NCI-H524 treated with DMSO at 0.1 percent for 48 hours (cell line): ENCODE results near the gene EPB41L4B.

Experiments
- DNase-seq: peaks from one replicate; lab custom pipeline; 2025; lab: John Stamatoyannopoulos, UW

EPB41L4B gene

GRCh38 chr9:109199676-109200075 lies 121.2 kb downstream of the EPB41L4B start:
- no peak for DNase-seq

DNA sequence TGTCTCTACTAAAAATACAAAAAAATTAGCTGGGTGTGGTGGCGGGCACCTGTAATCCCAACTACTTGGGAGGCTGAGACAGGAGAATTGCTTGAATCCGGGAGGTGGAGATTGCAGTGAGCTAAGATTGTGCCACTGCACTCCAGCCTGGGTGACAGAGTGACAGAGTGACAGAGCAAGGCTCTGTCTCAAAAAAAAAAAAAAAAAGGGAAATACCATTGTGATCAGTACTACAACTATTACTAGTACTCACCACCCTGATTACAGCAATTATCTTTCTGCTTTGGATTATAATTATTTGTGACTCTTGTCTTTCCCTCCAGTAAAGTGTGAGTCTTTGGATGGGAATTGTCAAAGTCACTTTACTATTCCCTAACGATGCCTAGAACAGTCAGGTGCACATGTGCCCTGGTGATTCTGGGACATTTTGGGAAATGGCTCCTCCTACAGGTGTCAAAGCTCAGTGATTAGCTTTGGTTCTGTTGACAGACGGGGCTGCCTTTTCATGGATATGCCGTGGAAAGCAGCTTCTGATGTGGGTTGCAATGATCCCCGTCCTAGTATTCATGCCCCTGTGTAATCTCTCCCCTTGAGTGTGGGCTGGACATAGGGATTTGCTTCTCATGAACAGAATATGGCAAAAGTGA lies 122.0 kb downstream of the EPB41L4B start:
- DNase-seq, result no peak

DNA sequence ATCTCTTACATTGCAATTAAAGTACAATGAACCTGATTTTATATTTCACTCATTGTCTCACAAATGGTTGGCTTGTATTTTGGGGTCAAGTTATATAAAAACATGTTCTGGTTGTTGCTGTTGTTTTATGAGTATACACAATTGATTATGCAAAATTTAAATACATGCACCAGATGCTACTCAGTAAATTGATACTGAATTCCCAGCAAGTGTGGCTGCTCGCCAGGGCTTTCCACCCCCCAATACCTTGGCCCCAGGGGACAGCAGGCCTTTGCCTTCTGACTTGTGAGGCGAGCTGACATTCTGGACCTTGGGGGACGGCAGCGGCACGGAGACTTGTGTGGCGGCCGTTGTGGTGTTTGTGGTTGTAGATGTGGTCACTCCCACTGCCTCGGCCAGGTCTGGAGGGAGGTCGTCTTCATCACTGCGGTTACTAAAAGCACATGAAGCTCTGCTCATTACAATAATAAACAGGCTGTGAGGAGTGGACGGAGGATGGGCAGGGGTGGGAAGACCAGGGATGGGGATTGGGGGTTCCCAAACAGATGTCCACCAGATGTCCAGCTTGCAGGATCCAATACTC lies 126.8 kb downstream of the EPB41L4B start:
- DNase-seq, result peak; percentile 75

- peak; percentile 58 for DNase-seq
Measured at GRCh38 chr9:109192732-109193361, 128.0 kb downstream of the EPB41L4B start.

DNA sequence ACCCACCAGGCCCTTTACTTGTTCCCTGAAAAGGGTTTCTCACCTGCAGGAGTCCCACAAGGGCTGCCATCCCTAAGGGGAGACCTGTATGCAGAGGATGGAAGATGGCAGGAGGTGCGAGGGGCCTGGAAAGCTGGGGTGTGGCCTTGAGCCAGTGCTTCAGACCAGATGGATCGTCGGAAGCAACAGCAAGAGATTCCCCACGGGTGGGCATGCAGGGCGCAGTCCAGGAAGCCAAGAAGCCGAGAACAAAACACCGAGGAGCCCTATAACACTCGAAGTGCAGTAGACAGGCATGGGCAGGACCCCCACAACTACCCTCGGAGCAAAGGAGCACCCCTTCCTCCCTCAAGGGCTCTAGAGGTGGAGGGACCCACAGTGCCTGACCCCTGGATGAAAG lies 129.1 kb downstream of the EPB41L4B start:
- no peak for DNase-seq

GRCh38 chr9:109190151-109190550 lies 130.7 kb downstream of the EPB41L4B start:
- no peak for DNase-seq

GRCh38 chr9:109186857-109187520 lies 133.9 kb downstream of the EPB41L4B start:
- DNase-seq, result no peak

- DNase-seq, result peak; percentile 94
Measured at GRCh38 chr9:109182940-109183798, 137.7 kb downstream of the EPB41L4B start.

DNA sequence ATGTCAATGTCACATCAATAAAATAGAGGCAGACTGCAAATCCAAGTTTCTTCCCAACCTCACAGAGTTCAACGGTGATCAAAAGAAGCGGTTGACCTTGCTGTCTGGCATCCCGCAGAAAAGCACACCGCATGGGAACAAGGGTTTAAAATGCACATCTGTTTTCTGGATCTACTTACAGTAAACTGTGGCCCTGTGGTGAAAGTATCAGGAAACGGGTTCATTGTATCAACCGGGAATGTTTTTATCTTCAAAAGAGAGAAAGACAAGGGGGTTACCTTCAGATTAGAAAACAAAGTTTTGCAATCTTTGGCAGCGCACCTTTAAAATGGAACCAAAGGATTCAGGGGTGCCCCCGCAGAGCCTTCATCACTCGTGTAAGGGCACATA lies 138.3 kb downstream of the EPB41L4B start:
- no peak for DNase-seq

- no peak for DNase-seq
Measured at GRCh38 chr9:109181284-109181683, 139.6 kb downstream of the EPB41L4B start.

DNA sequence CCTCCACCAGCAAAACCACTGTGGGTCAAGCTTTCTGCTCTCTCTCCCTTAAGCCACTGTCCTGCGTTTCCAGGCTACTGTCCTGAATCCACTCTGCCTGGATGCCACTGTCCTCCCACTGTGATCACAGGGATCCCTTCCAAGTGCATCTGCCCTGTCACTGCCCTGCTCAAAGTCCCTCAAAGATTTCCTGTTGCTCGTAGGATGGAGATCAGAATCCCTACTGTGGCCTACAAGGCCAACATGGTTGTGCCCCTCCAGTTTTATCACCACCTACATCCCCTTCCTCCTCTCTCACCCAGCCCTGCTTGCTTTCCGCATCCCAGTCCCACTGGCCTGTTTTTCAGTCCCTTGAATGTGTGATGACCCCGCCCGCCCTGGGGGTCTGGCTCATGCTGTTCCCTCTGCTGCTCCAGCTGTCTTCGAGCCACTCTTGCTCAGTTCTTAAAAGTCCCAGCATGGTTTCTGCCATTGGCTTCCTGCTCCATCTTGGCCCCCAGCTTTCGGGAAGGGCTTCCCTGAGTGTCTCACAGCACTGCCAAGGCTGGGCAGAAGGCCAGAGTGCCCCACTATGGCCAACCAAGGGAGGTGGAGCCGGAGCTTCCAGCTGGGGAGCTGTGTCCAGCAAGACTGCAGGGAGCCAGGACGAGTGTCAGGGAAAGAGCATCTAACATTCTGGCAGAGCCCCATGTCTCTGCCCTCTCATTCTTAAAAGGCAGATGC lies 140.9 kb downstream of the EPB41L4B start:
- no peak for DNase-seq

DNA sequence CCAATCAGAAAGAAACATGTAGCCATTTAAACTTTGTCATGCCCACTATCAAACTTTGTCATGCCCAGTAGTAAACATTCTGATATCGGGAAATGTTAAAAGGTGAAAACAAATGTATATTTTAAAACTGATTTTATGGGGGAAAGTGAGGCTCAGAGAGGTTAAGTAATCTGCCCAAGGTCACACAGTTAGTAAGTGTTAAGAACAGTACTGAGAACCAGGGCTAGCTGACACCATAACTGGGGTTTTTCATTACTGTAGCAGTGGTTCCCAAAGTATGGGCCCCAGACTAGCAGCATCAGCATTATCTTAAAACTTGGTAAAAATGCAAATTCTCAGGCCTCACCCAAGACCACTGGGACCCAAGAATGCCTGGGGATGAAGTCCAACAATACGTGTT lies 143.9 kb downstream of the EPB41L4B start:
- DNase-seq, result no peak

DNA sequence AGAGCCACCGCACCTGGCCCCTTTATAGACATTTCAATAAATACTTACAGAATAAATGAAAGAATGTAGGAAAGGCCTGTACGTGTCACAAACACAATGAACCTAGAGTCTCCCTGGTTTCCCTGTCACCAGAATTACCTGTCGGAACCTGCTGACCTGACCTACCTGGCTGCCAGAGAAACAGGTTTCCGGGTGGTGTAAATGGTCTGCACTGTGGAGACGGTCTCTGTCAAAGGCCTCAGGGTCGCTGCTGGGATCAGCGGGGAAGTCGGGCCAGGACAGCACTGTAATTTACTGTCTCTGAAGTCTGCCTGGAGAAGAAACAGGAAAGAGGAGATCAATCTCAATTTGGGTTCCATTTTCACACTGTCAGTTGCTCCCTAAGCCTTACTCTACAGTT lies 144.5 kb downstream of the EPB41L4B start:
- no peak for DNase-seq

GRCh38 chr9:109172935-109173334 lies 147.9 kb downstream of the EPB41L4B start:
- no peak for DNase-seq

DNA sequence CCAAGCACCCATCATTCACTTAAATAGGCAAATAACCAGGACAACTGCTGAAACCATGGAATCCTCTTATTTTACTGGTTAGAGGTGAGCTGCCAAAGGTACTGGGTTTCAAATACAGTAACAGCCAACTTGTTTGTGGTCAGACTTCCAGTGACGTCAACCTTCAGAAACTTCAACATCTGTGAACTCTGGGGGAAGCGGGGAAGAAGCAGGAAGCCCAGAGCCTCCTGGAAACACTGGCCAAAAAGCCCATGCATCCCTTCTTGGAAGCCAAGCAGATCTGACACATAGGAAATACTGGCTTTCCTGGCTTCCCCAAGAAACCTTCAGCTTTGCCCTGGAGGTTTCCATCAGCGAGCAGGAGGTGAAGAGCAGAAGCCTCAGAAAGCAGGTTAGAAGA lies 148.9 kb downstream of the EPB41L4B start:
- DNase-seq, result no peak

GRCh38 chr9:109168170-109168569 lies 152.7 kb downstream of the EPB41L4B start:
- no peak for DNase-seq

- no peak for DNase-seq
Measured at GRCh38 chr9:109167716-109168115, 153.1 kb downstream of the EPB41L4B start.

- DNase-seq, result no peak
Measured at GRCh38 chr9:109166771-109167601, 153.9 kb downstream of the EPB41L4B start, which contains the start of gene FRRS1L. Gene FRRS1L, minus strand, starts transcription at chr9:109167249. Its CDS starts 111 bp downstream, at chr9:109167138.

DNA sequence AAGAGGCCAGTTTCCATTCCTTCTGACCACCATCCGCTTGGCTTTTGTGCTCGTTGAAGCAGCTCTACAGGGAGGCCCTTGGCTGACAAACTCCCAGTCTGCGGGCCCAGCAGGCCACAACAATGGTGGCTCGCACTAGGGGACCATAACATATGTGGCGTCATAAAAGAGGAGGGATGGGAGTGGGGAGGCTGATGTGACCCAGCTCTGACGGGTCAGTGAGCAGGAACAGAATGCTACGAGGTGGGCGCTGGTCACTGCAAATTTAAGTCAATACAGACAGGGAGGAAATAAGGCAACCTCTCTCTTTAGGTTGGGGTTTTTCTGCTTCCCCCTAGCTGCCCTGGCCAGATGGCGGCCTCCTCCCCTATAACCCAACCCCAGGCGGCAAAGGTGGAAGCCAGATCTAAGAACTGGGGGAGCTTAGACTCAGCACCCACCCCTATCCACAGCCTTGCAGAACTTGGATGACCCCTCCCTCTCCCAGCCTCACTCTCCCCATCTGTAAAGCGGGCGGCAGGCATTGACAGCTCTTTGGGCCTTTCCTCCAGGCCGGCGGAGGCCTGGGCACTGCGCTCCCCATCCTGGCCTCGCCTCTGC lies 154.6 kb downstream of the EPB41L4B start:
- no peak for DNase-seq

- no peak for DNase-seq
Measured at GRCh38 chr9:109164042-109164441, 156.8 kb downstream of the EPB41L4B start.
